Stomach (tissue), 4 donors: ENCODE measurements around the gene NUTM2B.
"Not testable (repeated sequence)": the region's sequence is repeated elsewhere in the genome, so short reads cannot be mapped to it uniquely, and the experiment has no call there.

Source experiments
- CTCF ChIP-seq, 7 experiments: fragments of 450-650 bp in 4 of 7; fragments of 200-600 bp in 3 of 7; sonication (generic) in 3 of 7; IDR thresholded peaks; one replicate each; pipeline ENCODE4 v1.5.1; 2016 to 2019; ENCODE audit warnings: antibody characterized with exemption in 7 of 7, control low read depth in 2 of 7, mild to moderate bottlenecking in 1 of 7
- EP300 ChIP-seq: sonication (generic); formaldehyde crosslinking; IDR thresholded peaks from one replicate; pipeline ENCODE4 v1.6.1; 2017; ENCODE audit warnings: antibody characterized with exemption
- POLR2A ChIP-seq, 4 donors: fragments of 450-650 bp; IDR thresholded peaks; one replicate each; pipeline ENCODE4 v1.6.1; 2016; ENCODE audit warnings: antibody characterized with exemption in 4 of 4, control low read depth in 2 of 4, mild to moderate bottlenecking in 1 of 4, moderate library complexity in 1 of 4
- POLR2AphosphoS5 ChIP-seq, 3 donors: sonication (generic); formaldehyde crosslinking; IDR thresholded peaks; one replicate each; pipeline ENCODE4 v1.6.1; 2016; ENCODE audit warnings: antibody characterized with exemption in 3 of 3

- TF ChIP-seq CTCF (IDR thresholded peaks at IDR 0.05); POLR2A (IDR thresholded peaks at IDR 0.05); POLR2AphosphoS5 (IDR thresholded peaks at IDR 0.05); EP300: not testable (repeated sequence)
These were observed 6.4 kb upstream of the NUTM2B start for GRCh38 chr10:79696596-79696995.
